B cell (primary cell): ENCODE data around the gene ZNF516.

Experiments used
- CTCF ChIP-seq: fragments of 200-600 bp; IDR thresholded peaks from one replicate; pipeline ENCODE4 v1.8.0; 2022; ENCODE audit warnings: antibody characterized with exemption, mild to moderate bottlenecking
- EZH2 ChIP-seq: IDR thresholded peaks from 2 replicates; pipeline ENCODE4 v1.6.1; 2012; ENCODE audit warnings: borderline replicate concordance, low read depth, mild to moderate bottlenecking, moderate library complexity, low read length; ENCODE audit not compliant: insufficient read depth, poor library complexity, severe bottlenecking

- no peak for TF ChIP-seq EZH2
- TF ChIP-seq CTCF = no peak
Observed at GRCh38 chr18:76402026-76402990, 92.7 kb downstream of the ZNF516 start.
